Esophagus muscularis mucosa (tissue), 4 donors: Measurements from ENCODE around the gene LDAF1.

Experiments used
- EP300 ChIP-seq: sonication (generic); formaldehyde crosslinking; IDR thresholded peaks from one replicate; pipeline ENCODE4 v1.6.1; 2017; ENCODE audit warnings: antibody characterized with exemption
- POLR2AphosphoS5 ChIP-seq, 2 donors: sonication (generic); formaldehyde crosslinking; IDR thresholded peaks; one replicate each; pipeline ENCODE4 v1.6.1; 2017; ENCODE audit warnings: antibody characterized with exemption in 2 of 2
- TF ChIP-seq, protein P1 (sequence below), 3 experiments: fragments of 200-600 bp in 2 of 3; fragments of 450-650 bp in 1 of 3; sonication (generic) in 2 of 3; IDR thresholded peaks; one replicate each; pipeline ENCODE4 v1.5.1; 2017 to 2019; ENCODE audit warnings: antibody characterized with exemption in 3 of 3, mild to moderate bottlenecking in 2 of 3, moderate library complexity in 1 of 3

- TF ChIP-seq, protein P1, sequence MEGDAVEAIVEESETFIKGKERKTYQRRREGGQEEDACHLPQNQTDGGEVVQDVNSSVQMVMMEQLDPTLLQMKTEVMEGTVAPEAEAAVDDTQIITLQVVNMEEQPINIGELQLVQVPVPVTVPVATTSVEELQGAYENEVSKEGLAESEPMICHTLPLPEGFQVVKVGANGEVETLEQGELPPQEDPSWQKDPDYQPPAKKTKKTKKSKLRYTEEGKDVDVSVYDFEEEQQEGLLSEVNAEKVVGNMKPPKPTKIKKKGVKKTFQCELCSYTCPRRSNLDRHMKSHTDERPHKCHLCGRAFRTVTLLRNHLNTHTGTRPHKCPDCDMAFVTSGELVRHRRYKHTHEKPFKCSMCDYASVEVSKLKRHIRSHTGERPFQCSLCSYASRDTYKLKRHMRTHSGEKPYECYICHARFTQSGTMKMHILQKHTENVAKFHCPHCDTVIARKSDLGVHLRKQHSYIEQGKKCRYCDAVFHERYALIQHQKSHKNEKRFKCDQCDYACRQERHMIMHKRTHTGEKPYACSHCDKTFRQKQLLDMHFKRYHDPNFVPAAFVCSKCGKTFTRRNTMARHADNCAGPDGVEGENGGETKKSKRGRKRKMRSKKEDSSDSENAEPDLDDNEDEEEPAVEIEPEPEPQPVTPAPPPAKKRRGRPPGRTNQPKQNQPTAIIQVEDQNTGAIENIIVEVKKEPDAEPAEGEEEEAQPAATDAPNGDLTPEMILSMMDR (IDR thresholded peaks at IDR 0.05): no peak
- no peak for TF ChIP-seq EP300
- no peak for TF ChIP-seq POLR2AphosphoS5 (IDR thresholded peaks at IDR 0.05)
Observed at GRCh38 chr16:21116148-21116693, 42.3 kb upstream of the LDAF1 start.
